Astrocyte (in vitro differentiated cells and primary cell): ENCODE data around the gene SLC5A12.

Source experiments
- CTCF ChIP-seq: IDR thresholded peaks from 2 replicates; pipeline ENCODE4 v1.5.1; 2011; ENCODE audit warnings: low read depth, mild to moderate bottlenecking, inconsistent platforms, low read length, moderate library complexity; ENCODE audit not compliant: insufficient read depth
- EZH2 ChIP-seq: IDR thresholded peaks from 2 replicates; pipeline ENCODE4 v1.6.1; 2012; ENCODE audit warnings: mild to moderate bottlenecking, low read length, inconsistent platforms; ENCODE audit not compliant: insufficient read depth

GRCh38 chr11:26765323-26765722 is 43.5 kb upstream of the SLC5A12 start:
- TF ChIP-seq CTCF, result no peak
- TF ChIP-seq EZH2, result no peak
